ENCODE results near the gene POLR1A. TPM values are rescaled to one million over a fixed set of nuclear protein-coding genes. Genes with fewer than 3 reads are reported as not detected.
A peak's percentile ranks its signal among the peaks of the same experiment; 100 is the strongest.

Gene POLR1A
- polyA plus RNA-seq, 3 donors, result 0.45 to 2.1 (median 1.6) TPM

DNA sequence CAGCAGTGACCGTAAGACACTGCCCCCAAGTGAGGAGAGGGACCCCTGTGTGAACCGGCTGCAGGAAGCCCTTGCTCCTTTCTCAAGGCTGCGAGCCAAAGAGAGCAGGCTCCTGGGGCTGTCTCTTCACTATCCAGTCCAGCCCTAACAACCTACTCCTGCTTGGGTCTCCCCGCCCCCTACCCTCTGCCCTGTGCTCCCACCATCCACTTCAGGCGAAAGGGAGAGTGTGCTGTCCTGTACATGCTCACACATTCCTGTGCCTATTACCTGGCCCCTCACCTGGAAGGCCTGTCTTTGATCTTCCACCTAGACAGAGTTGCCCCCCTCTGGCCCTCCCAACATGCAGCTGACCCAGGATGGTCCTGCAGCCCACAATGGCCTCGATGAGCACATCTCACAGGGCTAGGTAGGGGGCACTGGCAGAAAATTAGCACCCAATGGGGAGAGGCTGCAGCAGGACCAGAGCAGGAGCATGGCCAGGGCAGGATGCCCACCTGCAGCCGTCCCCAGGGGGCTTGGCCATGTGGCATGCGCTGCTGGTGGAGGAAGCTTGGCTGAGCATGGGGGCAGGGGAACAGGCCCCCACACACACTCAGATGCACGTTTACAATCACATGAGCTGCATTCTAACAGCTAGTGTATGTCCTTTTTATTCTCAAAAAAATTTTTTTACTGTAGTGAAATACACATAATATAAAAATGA, 93.5 kb downstream of the POLR1A start:
- WGBS (ENCODE audit: insufficient coverage), result 91% methylated on average over 6 of the region's 9 CpGs
- H4K20me1 ChIP-seq (ENCODE audit: insufficient read depth, low read length), result no peaks in the 10 kb centered on the region
- intact Hi-C loops (cut with micrococcal nuclease), result no loop called here
- H3K4me2 ChIP-seq (replicated peaks; ENCODE audit: extremely low read depth, low read length, poor library complexity, severe bottlenecking), result no peak overlapping the region
- peaks cover 10% of the 10 kb centered on the region in 2 donors for H3K36me3 Mint-ChIP-seq
- H3K4me3 Mint-ChIP-seq, result no peak overlapping the region
- no peak overlapping the region for H3K4me3 ChIP-seq (replicated peaks in 1 of 3; ENCODE audit: low read depth in 2 of 3, low read length in 3 of 3)
- H2AFZ ChIP-seq (ENCODE audit: insufficient read depth, low read depth, low read length, poor library complexity, severe bottlenecking), result no peak overlapping the region
- DNase-seq, result no peak
- no peaks in the 10 kb centered on the region for H3K27me3 ChIP-seq (ENCODE audit: control insufficient read depth in 2 of 2, insufficient read depth in 2 of 2, low read length in 2 of 2)
- H3K9me3 ChIP-seq (replicated peaks in 1 of 2; ENCODE audit: control insufficient read depth in 1 of 2, insufficient read depth in 1 of 2, low read length in 2 of 2), result peaks cover 6 to 17% of the 10 kb centered on the region in 2 donors
- no peaks in the 10 kb centered on the region for H3K79me2 ChIP-seq (ENCODE audit: insufficient read depth, low read length)
- peaks cover 28% of the 10 kb centered on the region for H3K4me1 Mint-ChIP-seq
- peak overlapping the region in 1 of 7 donors; percentile 18 for H3K27ac Mint-ChIP-seq
- H3K9ac ChIP-seq (ENCODE audit: insufficient read depth, low read length, poor library complexity, severe bottlenecking), result no peak overlapping the region
- TF ChIP-seq, protein P1, sequence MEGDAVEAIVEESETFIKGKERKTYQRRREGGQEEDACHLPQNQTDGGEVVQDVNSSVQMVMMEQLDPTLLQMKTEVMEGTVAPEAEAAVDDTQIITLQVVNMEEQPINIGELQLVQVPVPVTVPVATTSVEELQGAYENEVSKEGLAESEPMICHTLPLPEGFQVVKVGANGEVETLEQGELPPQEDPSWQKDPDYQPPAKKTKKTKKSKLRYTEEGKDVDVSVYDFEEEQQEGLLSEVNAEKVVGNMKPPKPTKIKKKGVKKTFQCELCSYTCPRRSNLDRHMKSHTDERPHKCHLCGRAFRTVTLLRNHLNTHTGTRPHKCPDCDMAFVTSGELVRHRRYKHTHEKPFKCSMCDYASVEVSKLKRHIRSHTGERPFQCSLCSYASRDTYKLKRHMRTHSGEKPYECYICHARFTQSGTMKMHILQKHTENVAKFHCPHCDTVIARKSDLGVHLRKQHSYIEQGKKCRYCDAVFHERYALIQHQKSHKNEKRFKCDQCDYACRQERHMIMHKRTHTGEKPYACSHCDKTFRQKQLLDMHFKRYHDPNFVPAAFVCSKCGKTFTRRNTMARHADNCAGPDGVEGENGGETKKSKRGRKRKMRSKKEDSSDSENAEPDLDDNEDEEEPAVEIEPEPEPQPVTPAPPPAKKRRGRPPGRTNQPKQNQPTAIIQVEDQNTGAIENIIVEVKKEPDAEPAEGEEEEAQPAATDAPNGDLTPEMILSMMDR (IDR thresholded peaks at IDR 0.05), result no peak
- peaks cover 0 to 1% (median 0%) of the 10 kb centered on the region in 3 donors for H3K27me3 Mint-ChIP-seq (ENCODE audit: low read depth in 3 of 3)
- no peaks in the 10 kb centered on the region for H3K36me3 ChIP-seq (replicated peaks in 1 of 2; ENCODE audit: control insufficient read depth in 1 of 2, insufficient read depth in 2 of 2, low read length in 2 of 2)
- no peak overlapping the region for H3K27ac ChIP-seq (ENCODE audit: low read depth in 1 of 2, low read length in 2 of 2)
- peaks cover 10 to 17% (median 15%) of the 10 kb centered on the region in 7 donors for H3K9me3 Mint-ChIP-seq
- peaks cover 22 to 24% of the 10 kb centered on the region in 2 donors for H3K4me1 ChIP-seq (ENCODE audit: control insufficient read depth in 1 of 2, insufficient read depth in 2 of 2, low read length in 2 of 2)

DNA sequence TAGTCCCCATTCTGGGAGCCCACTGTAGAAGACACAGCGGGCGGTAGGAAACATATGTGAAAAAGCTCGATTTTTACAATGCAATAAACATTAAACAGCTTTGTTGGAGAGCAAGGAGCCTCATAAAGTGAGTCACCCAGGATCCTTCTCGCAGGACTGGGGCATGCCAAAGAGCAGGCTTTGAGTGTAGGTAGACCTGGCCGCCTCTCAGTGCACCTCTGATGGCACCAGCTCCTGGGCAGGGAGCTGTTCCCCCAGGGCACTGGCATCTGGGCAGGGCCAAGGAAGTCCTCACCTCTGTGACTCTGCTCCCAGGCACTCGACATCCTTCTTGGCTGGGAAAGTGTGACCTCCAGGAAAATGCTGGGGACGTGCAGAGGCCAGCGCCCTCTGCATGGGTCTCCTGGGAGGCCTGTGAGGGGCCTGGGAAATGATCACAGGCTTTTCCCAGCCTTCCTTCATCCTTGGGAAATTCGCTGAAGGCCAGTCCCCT, 94.2 kb downstream of the POLR1A start:
- intact Hi-C loops (cut with micrococcal nuclease), result no loop called here
- no peaks in the 10 kb centered on the region for H3K36me3 ChIP-seq (replicated peaks in 1 of 2; ENCODE audit: control insufficient read depth in 1 of 2, insufficient read depth in 2 of 2, low read length in 2 of 2)
- no peaks in the 10 kb centered on the region for H3K27me3 ChIP-seq (ENCODE audit: control insufficient read depth in 2 of 2, insufficient read depth in 2 of 2, low read length in 2 of 2)
- no peak overlapping the region for H3K4me3 ChIP-seq (replicated peaks in 1 of 3; ENCODE audit: low read depth in 2 of 3, low read length in 3 of 3)
- 99% methylated on average over 6 of the region's 9 CpGs for WGBS (ENCODE audit: insufficient coverage)
- Mint-ChIP-seq H3K36me3 (peaks cover 10% of the 10 kb centered on the region in 2 donors), H3K9me3 (peaks cover 11 to 18% (median 16%) of the 10 kb centered on the region in 7 donors), H3K27me3 (ENCODE audit: low read depth in 3 of 3) (peaks cover 0 to 1% (median 0%) of the 10 kb centered on the region in 3 donors), H3K27ac (no peak overlapping the region), H3K4me3 (no peak overlapping the region), H3K4me1 (peaks cover 21% of the 10 kb centered on the region)
- H4K20me1 ChIP-seq (ENCODE audit: insufficient read depth, low read length), result no peaks in the 10 kb centered on the region
- no peak for DNase-seq
- peaks cover 6 to 17% of the 10 kb centered on the region in 2 donors for H3K9me3 ChIP-seq (replicated peaks in 1 of 2; ENCODE audit: control insufficient read depth in 1 of 2, insufficient read depth in 1 of 2, low read length in 2 of 2)
- H3K4me1 ChIP-seq (ENCODE audit: control insufficient read depth in 1 of 2, insufficient read depth in 2 of 2, low read length in 2 of 2), result peaks cover 15 to 17% of the 10 kb centered on the region in 2 donors
- no peak overlapping the region for H2AFZ ChIP-seq (ENCODE audit: insufficient read depth, low read depth, low read length, poor library complexity, severe bottlenecking)
- no peak overlapping the region for H3K9ac ChIP-seq (ENCODE audit: insufficient read depth, low read length, poor library complexity, severe bottlenecking)
- no peak overlapping the region for H3K4me2 ChIP-seq (replicated peaks; ENCODE audit: extremely low read depth, low read length, poor library complexity, severe bottlenecking)
- TF ChIP-seq, protein P1 (IDR thresholded peaks at IDR 0.05), result no peak
- no peaks in the 10 kb centered on the region for H3K79me2 ChIP-seq (ENCODE audit: insufficient read depth, low read length)
- no peak overlapping the region for H3K27ac ChIP-seq (ENCODE audit: low read depth in 1 of 2, low read length in 2 of 2)
